OCI-M1 (cell line): Measurements from ENCODE around the gene CA5B.
"Not testable (repeated sequence)": the region's sequence is repeated elsewhere in the genome, so short reads cannot be mapped to it uniquely, and the experiment has no call there.

ENCODE experiments used
- DNase-seq: peaks from one replicate; lab custom pipeline; 2025; lab: John Stamatoyannopoulos, UW

CA5B gene

GRCh38 chrX:15814771-15815365 lies 76.8 kb downstream of the CA5B start:
- no peak for DNase-seq

GRCh38 chrX:15815779-15816437 lies 77.8 kb downstream of the CA5B start:
- DNase-seq = peak; percentile 67

- no peak for DNase-seq
These were observed 78.4 kb downstream of the CA5B start for GRCh38 chrX:15816438-15816809.

GRCh38 chrX:15816886-15817285 lies 78.8 kb downstream of the CA5B start:
- peak; percentile 53 for DNase-seq

GRCh38 chrX:15820106-15821073 lies 82.3 kb downstream of the CA5B start:
- no peak for DNase-seq

- no peak for DNase-seq
These were observed 84.9 kb downstream of the CA5B start for GRCh38 chrX:15822922-15823321.

GRCh38 chrX:15825936-15826335 lies 87.9 kb downstream of the CA5B start:
- DNase-seq = no peak

- no peak for DNase-seq
These were observed 91.1 kb downstream of the CA5B start for GRCh38 chrX:15829217-15829616.

GRCh38 chrX:15831347-15831746 lies 93.3 kb downstream of the CA5B start:
- not testable (repeated sequence) for DNase-seq

- DNase-seq = peak; percentile 71
These were observed 96.0 kb downstream of the CA5B start for GRCh38 chrX:15834053-15834452.

- DNase-seq = peak; percentile 40
These were observed 96.9 kb downstream of the CA5B start for GRCh38 chrX:15834827-15835595.
